ENCODE data around the gene PRR36.
"Not testable (repeated sequence)": the region's sequence is repeated elsewhere in the genome, so short reads cannot be mapped to it uniquely, and the experiment has no call there.

Gene PRR36

GRCh38 chr19:7874076-7874896, at the start of gene PRR36:
PRR36 (minus strand) TSS chr19:7874390; CDS start chr19:7873689, 701 bp downstream.
- FAIRE-seq = no peak
- DNase-seq (ENCODE audit: low spot score) = no peak

GRCh38 chr19:7923295-7924191, 49.4 kb upstream of the PRR36 start:
- FAIRE-seq = no peak

GRCh38 chr19:7922836-7923195, 48.6 kb upstream of the PRR36 start:
- DNase-seq (ENCODE audit: low spot score) = no peak
- FAIRE-seq = no peak

More at GRCh38 chr19:7923295-7924191, 49.4 kb upstream of the PRR36 start:
- no peak for DNase-seq (ENCODE audit: low spot score)

- no peak for FAIRE-seq
- no peak for DNase-seq (ENCODE audit: low spot score)
Observed at GRCh38 chr19:7921967-7922835, 48.0 kb upstream of the PRR36 start.

GRCh38 chr19:7921302-7921966, 47.2 kb upstream of the PRR36 start:
- DNase-seq (ENCODE audit: low spot score) (no peak), FAIRE-seq (no peak)

GRCh38 chr19:7920519-7921301, 46.5 kb upstream of the PRR36 start:
- FAIRE-seq (no peak), DNase-seq (ENCODE audit: low spot score) (peak; percentile 90)

GRCh38 chr19:7919610-7920518, 45.7 kb upstream of the PRR36 start, which contains the start of gene SNAPC2:
SNAPC2 (plus strand) TSS chr19:7920338; CDS start chr19:7920367, 29 bp downstream.
- DNase-seq (ENCODE audit: low spot score) = peak; percentile 83
- peak; percentile 44 for FAIRE-seq

GRCh38 chr19:7918615-7919421, 44.6 kb upstream of the PRR36 start:
- FAIRE-seq (no peak), DNase-seq (ENCODE audit: low spot score) (no peak)

- FAIRE-seq; DNase-seq (ENCODE audit: low spot score): not testable (repeated sequence)
Observed at GRCh38 chr19:7918062-7918614, 43.9 kb upstream of the PRR36 start.

GRCh38 chr19:7917267-7918061, 43.3 kb upstream of the PRR36 start:
- no peak for FAIRE-seq
- no peak for DNase-seq (ENCODE audit: low spot score)

- no peak for FAIRE-seq
- DNase-seq (ENCODE audit: low spot score) = no peak
Observed at GRCh38 chr19:7916955-7917266, 42.7 kb upstream of the PRR36 start.

- no peak for DNase-seq (ENCODE audit: low spot score)
- FAIRE-seq = no peak
Observed at GRCh38 chr19:7916103-7916954, 42.1 kb upstream of the PRR36 start.

GRCh38 chr19:7915250-7916102, 41.3 kb upstream of the PRR36 start:
- DNase-seq (ENCODE audit: low spot score) (no peak), FAIRE-seq (no peak)

GRCh38 chr19:7914598-7915045, 40.4 kb upstream of the PRR36 start, which contains the start of gene TGFBR3L:
TGFBR3L (plus strand) TSS chr19:7914830.
- no peak for FAIRE-seq
- DNase-seq (ENCODE audit: low spot score) = no peak

GRCh38 chr19:7914099-7914498, 39.9 kb upstream of the PRR36 start:
- FAIRE-seq = no peak
- DNase-seq (ENCODE audit: low spot score) = no peak
